ENCODE data around the gene HECTD4.

GRCh38 chr12:112314981-112315380 lies 67.2 kb downstream of the HECTD4 start:
- TF ChIP-seq CTCF (IDR thresholded peaks at IDR 0.05) (no peak), POLR2A (IDR thresholded peaks at IDR 0.05) (no peak)

Data from body of pancreas (tissue), 4 donors.